HepG2 (cell line): ENCODE data around the gene MAP2K5. TPM values are rescaled to one million over a fixed set of nuclear protein-coding genes. Genes with fewer than 3 reads are reported as not detected.
A peak's percentile ranks its signal among the peaks of the same experiment; 100 is the strongest.

ENCODE experiments used
- AHDC1 ChIP-seq: sonication (generic); formaldehyde crosslinking; IDR thresholded peaks from 2 replicates; pipeline ENCODE4 v1.5.1; 2020; ENCODE audit warnings: mild to moderate bottlenecking, missing genetic modification reagents, borderline replicate concordance
- DZIP1 ChIP-seq: sonication (generic); formaldehyde crosslinking; IDR thresholded peaks from 2 replicates; pipeline ENCODE4 v1.5.0; 2020; ENCODE audit warnings: mild to moderate bottlenecking, missing genetic modification reagents
- MBD4 ChIP-seq: IDR thresholded peaks from 2 replicates; pipeline ENCODE4 v1.6.1; 2012; ENCODE audit warnings: low read length, inconsistent platforms, borderline replicate concordance
- NCOA1 ChIP-seq: sonication (generic); formaldehyde crosslinking; IDR thresholded peaks from 2 replicates; pipeline ENCODE4 v1.9.0; 2021; ENCODE audit warnings: missing genetic modification reagents
- PAF1 ChIP-seq: IDR thresholded peaks from 2 replicates; pipeline ENCODE4 v1.6.1; 2016; ENCODE audit warnings: missing genetic modification reagents, missing compliant biosample characterization
- PHF20 ChIP-seq: sonication (generic); formaldehyde crosslinking; IDR thresholded peaks from 2 replicates; pipeline ENCODE4 v1.5.0; 2020; ENCODE audit warnings: mild to moderate bottlenecking, missing genetic modification reagents
- POLR2A ChIP-seq, 2 experiments: IDR thresholded peaks; 2 replicates each; pipeline ENCODE4 v1.6.1; 2011; ENCODE audit warnings: low read depth in 2 of 2, low read length in 2 of 2, mild to moderate bottlenecking in 1 of 2, moderate library complexity in 1 of 2; ENCODE audit not compliant: insufficient read depth in 1 of 2
- REPIN1 ChIP-seq: sonication (generic); formaldehyde crosslinking; IDR thresholded peaks from 2 replicates; pipeline ENCODE4 v1.8.0; 2022; ENCODE audit warnings: missing genetic modification reagents, low read depth, mild to moderate bottlenecking, borderline replicate concordance
- RXRB ChIP-seq: IDR thresholded peaks from 2 replicates; pipeline ENCODE4 v1.6.1; 2016; ENCODE audit warnings: borderline replicate concordance, missing genetic modification reagents, missing compliant biosample characterization
- SIN3B ChIP-seq: fragments of 150-350 bp; IDR thresholded peaks from 2 replicates; pipeline ENCODE4 v1.6.1; 2014; ENCODE audit warnings: low read length
- XBP1 ChIP-seq: sonication (generic); formaldehyde crosslinking; IDR thresholded peaks from 2 replicates; pipeline ENCODE4 v1.5.0; 2020; ENCODE audit warnings: missing genetic modification reagents
- YEATS2 ChIP-seq: sonication (generic); formaldehyde crosslinking; IDR thresholded peaks from 2 replicates; pipeline ENCODE4 v1.4.0; 2020; ENCODE audit warnings: missing genetic modification reagents, borderline replicate concordance
- ZFP36L2 ChIP-seq: sonication (generic); formaldehyde crosslinking; IDR thresholded peaks from 2 replicates; pipeline ENCODE4 v1.4.0; 2020; ENCODE audit warnings: missing genetic modification reagents
- ZNF10 ChIP-seq: sonication (generic); formaldehyde crosslinking; IDR thresholded peaks from 2 replicates; pipeline ENCODE4 v1.4.0; 2020; ENCODE audit warnings: mild to moderate bottlenecking, low read depth, missing genetic modification reagents, borderline replicate concordance
- ZNF790 ChIP-seq: sonication (generic); formaldehyde crosslinking; IDR thresholded peaks from 2 replicates; pipeline ENCODE4 v1.8.0; 2022; ENCODE audit warnings: missing genetic modification reagents, mild to moderate bottlenecking, borderline replicate concordance
- ZNF792 ChIP-seq: IDR thresholded peaks from 2 replicates; pipeline ENCODE4 v1.6.1; 2016
- polyA plus RNA-seq, 8 experiments: library from polyadenylated mRNA; depleted of rRNA in 3 of 8; stranded (reverse) in 7 of 8; unstranded in 1 of 8; fragments of >200 nt; fragmentation: Illumina TruSeq in 4 of 8; extraction: Trizol in 4 of 8; gene quantifications; 2 replicates each; pipeline versions ENCODE4 v1.2.1 to v1.2.3, GENCODE V29; 2011 to 2016; ENCODE audit warnings: low read depth in 4 of 8, missing spikeins in 1 of 8, mixed read lengths in 1 of 8; ENCODE audit not compliant: insufficient read depth in 1 of 8
- total RNA-seq, 5 experiments: library from RNA; depleted of rRNA; stranded (reverse); fragments of >200 nt; fragmentation: Illumina TruSeq; extraction: Trizol; gene quantifications; 2 replicates each; pipeline ENCODE4 v1.2.3, GENCODE V29; 2016; ENCODE audit warnings: low read depth in 1 of 5
- TF ChIP-seq, protein P1 (sequence below): sonication (generic); formaldehyde crosslinking; IDR thresholded peaks from 2 replicates; pipeline ENCODE4 v1.8.1; 2023; ENCODE audit warnings: mild to moderate bottlenecking, moderate library complexity, missing genetic modification reagents
- TF ChIP-seq, protein P2 (sequence below): sonication (generic); formaldehyde crosslinking; IDR thresholded peaks from 2 replicates; pipeline ENCODE4 v1.5.1; 2020; ENCODE audit warnings: missing genetic modification reagents, mild to moderate bottlenecking, borderline replicate concordance

The MAP2K5 gene
- total and polyA plus RNA-seq, 2 of the 13 experiments (the other 11 are each of a cell fraction or from before 2014, with no cell fraction given) = 4.0 to 4.3 TPM

GRCh38 chr15:67521029-67521782 is 21.3 kb upstream of the MAP2K5 start, which contains the start of gene C15orf61 (continued):
- peak; percentile 49; the same call in 1 of the 2 replicates for TF ChIP-seq DZIP1 (CRISPR knock-in tag)
- peak; percentile 88; the same call in 1 of the 2 replicates for TF ChIP-seq ZFP36L2 (CRISPR knock-in tag)
- peak; percentile 56; the same call in 1 of the 2 replicates for TF ChIP-seq PHF20
- TF ChIP-seq AHDC1 (CRISPR knock-in tag) = 0 out of 2 replicates have a peak, but pooled peaks have one; percentile 11
- no peak for TF ChIP-seq NCOA1 (CRISPR knock-in tag)
- TF ChIP-seq SIN3B = no peak
- no peak; the same call in 1 of the 2 replicates for TF ChIP-seq ZNF10 (CRISPR knock-in tag)
- peak; percentile 72 for TF ChIP-seq REPIN1 (CRISPR knock-in tag)
- TF ChIP-seq, protein P1, sequence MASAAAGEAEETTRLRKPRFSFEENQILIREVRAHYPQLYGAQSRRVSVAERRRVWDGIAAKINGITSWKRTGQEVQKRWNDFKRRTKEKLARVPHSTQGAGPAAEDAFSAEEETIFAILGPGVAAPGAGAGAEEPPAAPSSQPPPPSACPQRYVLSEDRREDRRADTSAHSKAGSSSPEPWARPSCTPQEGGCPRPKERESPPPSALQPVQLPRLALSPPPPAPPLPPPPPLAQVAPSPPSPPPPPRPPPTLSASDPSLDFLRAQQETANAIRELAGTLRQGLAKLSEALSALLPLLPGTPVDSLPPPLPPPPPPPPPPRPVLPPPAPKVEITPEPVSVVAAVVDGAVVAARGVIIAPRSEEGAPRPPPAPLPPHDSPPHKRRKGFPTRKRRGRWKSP (CRISPR knock-in tag) = peak; percentile 60; the same call in 1 of the 2 replicates
- TF ChIP-seq ZNF792 (CRISPR knock-in tag) = peak; percentile 43; the same call in 1 of the 2 replicates
- TF ChIP-seq ZNF790 = peak; percentile 94
- TF ChIP-seq XBP1 (CRISPR knock-in tag) = peak; percentile 60; the same call in 1 of the 2 replicates
- peak; percentile 66 to 83; a peak in 3 of 4 replicates for TF ChIP-seq POLR2A (IDR thresholded peaks at IDR 0.05; ENCODE audit: insufficient read depth in 1 of 2, low read depth in 2 of 2, low read length in 2 of 2)
- TF ChIP-seq PAF1 = no peak
- TF ChIP-seq, protein P2, sequence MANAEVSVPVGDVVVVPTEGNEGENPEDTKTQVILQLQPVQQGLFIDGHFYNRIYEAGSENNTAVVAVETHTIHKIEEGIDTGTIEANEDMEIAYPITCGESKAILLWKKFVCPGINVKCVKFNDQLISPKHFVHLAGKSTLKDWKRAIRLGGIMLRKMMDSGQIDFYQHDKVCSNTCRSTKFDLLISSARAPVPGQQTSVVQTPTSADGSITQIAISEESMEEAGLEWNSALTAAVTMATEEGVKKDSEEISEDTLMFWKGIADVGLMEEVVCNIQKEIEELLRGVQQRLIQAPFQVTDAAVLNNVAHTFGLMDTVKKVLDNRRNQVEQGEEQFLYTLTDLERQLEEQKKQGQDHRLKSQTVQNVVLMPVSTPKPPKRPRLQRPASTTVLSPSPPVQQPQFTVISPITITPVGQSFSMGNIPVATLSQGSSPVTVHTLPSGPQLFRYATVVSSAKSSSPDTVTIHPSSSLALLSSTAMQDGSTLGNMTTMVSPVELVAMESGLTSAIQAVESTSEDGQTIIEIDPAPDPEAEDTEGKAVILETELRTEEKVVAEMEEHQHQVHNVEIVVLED = peak; percentile 61
- peak; percentile 63; the same call in 1 of the 2 replicates for TF ChIP-seq YEATS2 (CRISPR knock-in tag)
- TF ChIP-seq RXRB (CRISPR knock-in tag) = no peak
- no peak for TF ChIP-seq MBD4
